HL-60 (cell line): ENCODE measurements around the gene ADCYAP1R1.

Source experiments
- DNase-seq, 2 experiments: peaks; one replicate each; pipeline ENCODE4 v3.0.0-alpha.2; 2010 to 2020; ENCODE audit warnings: low read depth in 1 of 2, low spot score in 1 of 2
- H3K27ac ChIP-seq: fragments of 250-450 bp; sonication (Bioruptor Pico); replicated peaks from 2 replicates; pipeline ENCODE4 v1.5.1; 2020; ENCODE audit warnings: mild to moderate bottlenecking, moderate library complexity
- H3K27me3 ChIP-seq: fragments of 250-450 bp; sonication (Bioruptor Pico); 2 replicates; pipeline ENCODE4 v1.5.1; 2021; ENCODE audit warnings: mild to moderate bottlenecking, moderate library complexity; ENCODE audit not compliant: insufficient read depth, poor library complexity, severe bottlenecking
- H3K4me3 ChIP-seq: replicated peaks from 2 replicates; pipeline ENCODE4 v1.5.1; 2011; ENCODE audit warnings: mild to moderate bottlenecking, control low read depth, low read length; ENCODE audit not compliant: insufficient read depth
- GABPA ChIP-seq: IDR thresholded peaks from 2 replicates; pipeline ENCODE4 v1.6.1; 2012; ENCODE audit warnings: low read depth
- POLR2AphosphoS5 ChIP-seq: IDR thresholded peaks from 2 replicates; pipeline ENCODE4 v1.6.1; 2012; ENCODE audit warnings: low read depth
- REST ChIP-seq: IDR thresholded peaks from 2 replicates; pipeline ENCODE4 v1.6.1; 2012; ENCODE audit warnings: low read depth; ENCODE audit not compliant: insufficient replicate concordance
- SPI1 ChIP-seq: IDR thresholded peaks from 2 replicates; pipeline ENCODE4 v1.6.1; 2012; ENCODE audit warnings: low read depth, mild to moderate bottlenecking, borderline replicate concordance
- TF ChIP-seq, protein P1 (sequence below): IDR thresholded peaks from one replicate; pipeline ENCODE4 v1.5.1; 2011; ENCODE audit warnings: low read length, control low read depth, inconsistent platforms; ENCODE audit not compliant: insufficient read depth

The ADCYAP1R1 gene

DNA sequence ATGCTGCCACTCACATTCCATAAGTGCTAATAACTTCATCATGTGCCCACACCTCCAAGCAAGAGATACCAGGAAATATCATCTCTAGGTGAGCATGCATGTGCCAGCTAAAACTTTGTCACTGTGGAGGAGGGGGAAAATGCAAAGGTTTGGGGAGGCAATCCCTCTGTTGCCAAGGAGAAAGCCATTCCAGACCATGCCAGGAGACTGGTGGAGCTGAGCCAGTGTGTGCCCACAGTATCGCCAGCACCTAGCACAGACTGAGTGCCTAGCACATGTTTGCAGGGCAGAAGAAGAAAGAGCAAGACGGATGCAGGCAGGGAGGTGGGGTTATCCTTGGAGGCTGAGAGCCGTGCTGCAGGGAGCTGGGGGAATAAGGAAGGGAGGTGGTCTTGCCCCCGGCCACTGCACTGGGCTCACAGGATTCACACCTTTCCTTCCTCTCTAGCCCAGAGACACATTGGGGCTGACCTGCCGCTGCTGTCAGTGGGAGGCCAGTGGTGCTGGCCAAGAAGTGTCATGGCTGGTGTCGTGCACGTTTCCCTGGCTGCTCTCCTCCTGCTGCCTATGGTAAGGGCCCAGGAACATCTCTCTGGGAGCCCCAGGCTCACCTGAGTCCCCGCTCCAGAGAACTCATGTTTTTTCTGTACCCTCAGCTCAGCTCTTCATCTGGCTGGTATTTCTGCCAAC, 10.8 kb downstream of the ADCYAP1R1 start:
- Histone ChIP-seq H3K4me3 (no peak overlapping the region), H3K27ac (no peak overlapping the region), H3K27me3 (no peaks in the 10 kb centered on the region)
- TF ChIP-seq, protein P1, sequence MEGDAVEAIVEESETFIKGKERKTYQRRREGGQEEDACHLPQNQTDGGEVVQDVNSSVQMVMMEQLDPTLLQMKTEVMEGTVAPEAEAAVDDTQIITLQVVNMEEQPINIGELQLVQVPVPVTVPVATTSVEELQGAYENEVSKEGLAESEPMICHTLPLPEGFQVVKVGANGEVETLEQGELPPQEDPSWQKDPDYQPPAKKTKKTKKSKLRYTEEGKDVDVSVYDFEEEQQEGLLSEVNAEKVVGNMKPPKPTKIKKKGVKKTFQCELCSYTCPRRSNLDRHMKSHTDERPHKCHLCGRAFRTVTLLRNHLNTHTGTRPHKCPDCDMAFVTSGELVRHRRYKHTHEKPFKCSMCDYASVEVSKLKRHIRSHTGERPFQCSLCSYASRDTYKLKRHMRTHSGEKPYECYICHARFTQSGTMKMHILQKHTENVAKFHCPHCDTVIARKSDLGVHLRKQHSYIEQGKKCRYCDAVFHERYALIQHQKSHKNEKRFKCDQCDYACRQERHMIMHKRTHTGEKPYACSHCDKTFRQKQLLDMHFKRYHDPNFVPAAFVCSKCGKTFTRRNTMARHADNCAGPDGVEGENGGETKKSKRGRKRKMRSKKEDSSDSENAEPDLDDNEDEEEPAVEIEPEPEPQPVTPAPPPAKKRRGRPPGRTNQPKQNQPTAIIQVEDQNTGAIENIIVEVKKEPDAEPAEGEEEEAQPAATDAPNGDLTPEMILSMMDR = no peak
- no peak for TF ChIP-seq SPI1
- no peak for TF ChIP-seq REST
- TF ChIP-seq POLR2AphosphoS5 = no peak
- no peak for TF ChIP-seq GABPA
- DNase-seq = no peak

GRCh38 chr7:31065021-31065593, 13.0 kb downstream of the ADCYAP1R1 start:
- TF ChIP-seq REST = no peak
- TF ChIP-seq POLR2AphosphoS5 = no peak
- TF ChIP-seq SPI1 = no peak
- TF ChIP-seq, protein P1 = no peak
- no peak for TF ChIP-seq GABPA
- Histone ChIP-seq H3K4me3 (no peak overlapping the region), H3K27me3 (no peaks in the 10 kb centered on the region), H3K27ac (no peak overlapping the region)
- DNase-seq = no peak

GRCh38 chr7:31065840-31066239, 13.7 kb downstream of the ADCYAP1R1 start:
- DNase-seq = no peak
- Histone ChIP-seq H3K27me3 (no peaks in the 10 kb centered on the region), H3K27ac (no peak overlapping the region), H3K4me3 (no peak overlapping the region)
- TF ChIP-seq POLR2AphosphoS5 (no peak), REST (no peak), GABPA (no peak), SPI1 (no peak)
- TF ChIP-seq, protein P1 = no peak
